ENCODE measurements around the gene MUC5B. TPM values are rescaled to one million over a fixed set of nuclear protein-coding genes. Genes with fewer than 3 reads are reported as not detected.
A peak's percentile ranks its signal among the peaks of the same experiment; 100 is the strongest.

The MUC5B gene
- total and polyA plus RNA-seq, 2 of the 13 experiments (the other 11 are each of a cell fraction or from before 2014, with no cell fraction given), result 0.01 TPM; not detected in 1

- no peak for TF ChIP-seq ETV6 (CRISPR knock-in tag; conservative IDR thresholded peaks at IDR 0.05)
- 0 out of 2 replicates have a peak, but pooled peaks have one; percentile 43 for TF ChIP-seq ZNF543 (CRISPR knock-in tag; IDR thresholded peaks at IDR 0.05)
- TF ChIP-seq HINFP (CRISPR knock-in tag; IDR thresholded peaks at IDR 0.05; ENCODE audit: low read depth), result no peak
- TF ChIP-seq MXD1 (CRISPR knock-in tag; IDR thresholded peaks at IDR 0.05), result peak; percentile 7; the same call in 1 of the 2 replicates
- no peak for TF ChIP-seq XRCC5 (optimal IDR thresholded peaks at IDR 0.05; ENCODE audit: low read length)
- peak; percentile 18; the same call in 1 of the 2 replicates for TF ChIP-seq TAF1 (CRISPR knock-in tag; IDR thresholded peaks at IDR 0.05)
- TF ChIP-seq GRHL1 (CRISPR knock-in tag; conservative IDR thresholded peaks at IDR 0.05), result no peak
- TF ChIP-seq ZNF687 (CRISPR knock-in tag; IDR thresholded peaks at IDR 0.05), result peak; percentile 81
- TF ChIP-seq ZNF207 (IDR thresholded peaks at IDR 0.05; ENCODE audit: borderline replicate concordance), result no peak
- no peak for TF ChIP-seq MEF2D (CRISPR knock-in tag; IDR thresholded peaks at IDR 0.05)
- TF ChIP-seq ZNF839 (CRISPR knock-in tag; IDR thresholded peaks at IDR 0.05; ENCODE audit: borderline replicate concordance), result no peak
- TF ChIP-seq CEBPZ (IDR thresholded peaks at IDR 0.05; ENCODE audit: low read length), result no peak
- TF ChIP-seq ZMAT3 (CRISPR knock-in tag; conservative IDR thresholded peaks at IDR 0.05), result no peak
- peak; percentile 52; the same call in 1 of the 2 replicates for TF ChIP-seq ZFY (CRISPR knock-in tag; IDR thresholded peaks at IDR 0.05)
Observed at GRCh38 chr11:1305501-1306056, 82.7 kb downstream of the MUC5B start (continued).

All from HepG2 (cell line).